Measurements from ENCODE around the gene LY6G6F. TPM values are rescaled to one million over a fixed set of nuclear protein-coding genes. Genes with fewer than 3 reads are reported as not detected.

Gene LY6G6F
- total and polyA plus RNA-seq, 10 of the 15 experiments (the other 5 are each of a cell fraction or from before 2014, with no cell fraction given): not detected

- no peak for DNase-seq (ENCODE audit: low read depth, low spot score)
- RAD21 ChIA-PET (ENCODE audit: unreplicated experiment): no interaction called here
- 78% methylated on average over 6 of the region's 6 CpGs for WGBS (ENCODE audit: insufficient coverage, insufficient replicate concordance, low lambda C conversion rate, missing lambda C conversion rate)
- H2AFZ ChIP-seq (ENCODE audit: control insufficient read depth, low read depth, low read length): no peak overlapping the region
- no peak overlapping the region for H3K9ac ChIP-seq (ENCODE audit: control insufficient read depth, insufficient read depth, low read length)
- no peaks in the 10 kb centered on the region for H3K27me3 ChIP-seq (replicated peaks in 1 of 2; ENCODE audit: control insufficient read depth in 2 of 2, insufficient read depth in 2 of 2, low read length in 1 of 2)
- H3K79me2 ChIP-seq (ENCODE audit: control insufficient read depth, insufficient read depth, low read length): no peaks in the 10 kb centered on the region
- no peak for FAIRE-seq
- H3K27ac ChIP-seq (ENCODE audit: control insufficient read depth, insufficient read depth): no peak overlapping the region
- no peak for ATAC-seq
- intact Hi-C loops (cut with micrococcal nuclease; ENCODE audit: unreplicated experiment) (no loop called here), in situ Hi-C loops (cut with MboI) (no loop called here)
- no peak for TF ChIP-seq ZBTB33 (IDR thresholded peaks at IDR 0.05)
- no peak for TF ChIP-seq STAT1 (conservative IDR thresholded peaks at IDR 0.05)
- no peak for TF ChIP-seq HDAC2 (IDR thresholded peaks at IDR 0.05)
- no peak for TF ChIP-seq SIX5 (IDR thresholded peaks at IDR 0.05; ENCODE audit: low read depth, low read length, severe bottlenecking)
- no peaks in the 10 kb centered on the region for H4K20me1 ChIP-seq (ENCODE audit: control insufficient read depth, insufficient read depth)
- no peak overlapping the region for H3K4me3 ChIP-seq
- CTCF ChIA-PET: interaction anchor here (1.7 kb wide), 1 partner anchor 13 kb away, joined by 4 read pairs; no protein-coding TSS in a partner anchor
- peaks cover 6% of the 10 kb centered on the region for H3K4me1 ChIP-seq (ENCODE audit: control insufficient read depth, insufficient read depth, low read length)
- SMC1A ChIA-PET (ENCODE audit: uncharacterized antibody, unreplicated experiment): interaction anchor here (0.6 to 1.5 kb wide), 3 partner anchors 10 to 385 kb away, joined by 3 read pairs; no protein-coding TSS in a partner anchor
- no peak overlapping the region for H3K4me2 ChIP-seq (ENCODE audit: control insufficient read depth, insufficient read depth)
- H3K9me3 ChIP-seq (replicated peaks; ENCODE audit: control insufficient read depth, insufficient read depth, low read length): no peaks in the 10 kb centered on the region
- peaks cover 2 to 8% of the 10 kb centered on the region in 2 experiments for H3K36me3 ChIP-seq (ENCODE audit: control insufficient read depth in 2 of 2, insufficient read depth in 2 of 2, low read length in 1 of 2)
- BruUV-seq (replicated peaks): no TSS peak
- POLR2A ChIA-PET: no interaction called here
Measured at GRCh38 chr6:31676904-31677303, 29.8 kb upstream of the LY6G6F start.

- H4K20me1 ChIP-seq (ENCODE audit: control insufficient read depth, insufficient read depth): no peaks in the 10 kb centered on the region
- H2AFZ ChIP-seq (ENCODE audit: control insufficient read depth, low read depth, low read length): no peak overlapping the region
- in situ Hi-C loops (cut with MboI) (no loop called here), intact Hi-C loops (cut with micrococcal nuclease; ENCODE audit: unreplicated experiment) (no loop called here)
- FAIRE-seq: no peak
- 40% methylated on average over 8 of the region's 8 CpGs for WGBS (ENCODE audit: insufficient coverage, insufficient replicate concordance, low lambda C conversion rate, missing lambda C conversion rate)
- peaks cover 0 to 4% of the 10 kb centered on the region in 2 experiments; a peak in 1 of 4 replicates for H3K36me3 ChIP-seq (ENCODE audit: control insufficient read depth in 2 of 2, insufficient read depth in 2 of 2, low read length in 1 of 2)
- no peak for DNase-seq (ENCODE audit: low read depth, low spot score)
- BruUV-seq (replicated peaks): no TSS peak
- POLR2A ChIA-PET: interaction anchor here (1.5 kb wide), 1 partner anchor 11 kb away, joined by 3 read pairs; no protein-coding TSS in a partner anchor
- CTCF ChIA-PET: interaction anchor here (0.6 to 1.1 kb wide), 2 partner anchors 25 to 113 kb away, joined by 3 read pairs; partner anchors contain the start of gene ABHD16A
- H3K79me2 ChIP-seq (ENCODE audit: control insufficient read depth, insufficient read depth, low read length): no peaks in the 10 kb centered on the region
- ATAC-seq: no peak
- H3K4me2 ChIP-seq (ENCODE audit: control insufficient read depth, insufficient read depth): no peak overlapping the region
- no peaks in the 10 kb centered on the region for H3K27me3 ChIP-seq (replicated peaks in 1 of 2; ENCODE audit: control insufficient read depth in 2 of 2, insufficient read depth in 2 of 2, low read length in 1 of 2)
- peaks cover 6% of the 10 kb centered on the region for H3K4me1 ChIP-seq (ENCODE audit: control insufficient read depth, insufficient read depth, low read length)
- RAD21 ChIA-PET (ENCODE audit: unreplicated experiment): no interaction called here
- no peak overlapping the region for H3K9ac ChIP-seq (ENCODE audit: control insufficient read depth, insufficient read depth, low read length)
- SMC1A ChIA-PET (ENCODE audit: uncharacterized antibody, unreplicated experiment): interaction anchor here (1.0 to 1.6 kb wide), 3 partner anchors 69 to 245 kb away, joined by 3 to 6 read pairs (median 5); no protein-coding TSS in a partner anchor
- TF ChIP-seq ZBTB40 (IDR thresholded peaks at IDR 0.05; ENCODE audit: borderline replicate concordance) (no peak), CEBPB (IDR thresholded peaks at IDR 0.05; ENCODE audit: borderline replicate concordance in 1 of 2, low read depth in 2 of 2, low read length in 2 of 2) (no peak), CBX5 (IDR thresholded peaks at IDR 0.05; ENCODE audit: low read depth) (no peak)
- no peak overlapping the region for H3K27ac ChIP-seq (ENCODE audit: control insufficient read depth, insufficient read depth)
- no peaks in the 10 kb centered on the region for H3K9me3 ChIP-seq (replicated peaks; ENCODE audit: control insufficient read depth, insufficient read depth, low read length)
- no peak overlapping the region for H3K4me3 ChIP-seq
Measured at GRCh38 chr6:31677955-31678354, 28.7 kb upstream of the LY6G6F start.

Data from GM12878 (cell line).